Astrocyte of the spinal cord (primary cell): Measurements from ENCODE around the gene IGLL5.

ENCODE experiments used
- DNase-seq: peaks from one replicate; pipeline ENCODE4 v3.0.0; 2011; ENCODE audit warnings: low read depth, low spot score
- H3K4me3 ChIP-seq: 2 replicates; pipeline ENCODE4 v1.5.1; 2011; ENCODE audit warnings: low read depth, mild to moderate bottlenecking, low read length, moderate library complexity
- CTCF ChIP-seq: IDR thresholded peaks from 2 replicates; pipeline ENCODE4 v1.5.1; 2012; ENCODE audit warnings: low read depth, mild to moderate bottlenecking, low read length, inconsistent platforms
- in situ Hi-C: cut with HindIII; loops from 2 replicates; pipeline ENCODE4 v1.10.0; 2017; ENCODE audit warnings: low sequenced_read_pairs

IGLL5 gene

GRCh38 chr22:22908941-22909604 lies 21.5 kb downstream of the IGLL5 start:
- no peak overlapping the region for H3K4me3 ChIP-seq
- DNase-seq: no peak
- TF ChIP-seq CTCF: no peak
- in situ Hi-C loops: no loop called here

GRCh38 chr22:22909605-22910271 lies 22.1 kb downstream of the IGLL5 start:
- DNase-seq: no peak
- no peak for TF ChIP-seq CTCF
- in situ Hi-C loops: no loop called here
- no peak overlapping the region for H3K4me3 ChIP-seq

GRCh38 chr22:22910272-22911240 lies 22.9 kb downstream of the IGLL5 start:
- DNase-seq: no peak
- no peak for TF ChIP-seq CTCF
- H3K4me3 ChIP-seq: no peak overlapping the region
- in situ Hi-C loops: no loop called here

GRCh38 chr22:22911327-22912134 lies 23.9 kb downstream of the IGLL5 start:
- H3K4me3 ChIP-seq: no peak overlapping the region
- DNase-seq: no peak
- in situ Hi-C loops: no loop called here
- no peak for TF ChIP-seq CTCF

- in situ Hi-C loops: no loop called here
- DNase-seq: no peak
- no peak for TF ChIP-seq CTCF
- H3K4me3 ChIP-seq: no peak overlapping the region
Observed at GRCh38 chr22:22912135-22912987, 24.7 kb downstream of the IGLL5 start.
